ENCODE data around the gene TRIP6. TPM values are rescaled to one million over a fixed set of nuclear protein-coding genes. Genes with fewer than 3 reads are reported as not detected.

TRIP6 gene
- total and polyA plus RNA-seq, 2 donors (not counting 3 experiments of a cell fraction or from before 2014, with no cell fraction given) = 90.3 TPM

DNA sequence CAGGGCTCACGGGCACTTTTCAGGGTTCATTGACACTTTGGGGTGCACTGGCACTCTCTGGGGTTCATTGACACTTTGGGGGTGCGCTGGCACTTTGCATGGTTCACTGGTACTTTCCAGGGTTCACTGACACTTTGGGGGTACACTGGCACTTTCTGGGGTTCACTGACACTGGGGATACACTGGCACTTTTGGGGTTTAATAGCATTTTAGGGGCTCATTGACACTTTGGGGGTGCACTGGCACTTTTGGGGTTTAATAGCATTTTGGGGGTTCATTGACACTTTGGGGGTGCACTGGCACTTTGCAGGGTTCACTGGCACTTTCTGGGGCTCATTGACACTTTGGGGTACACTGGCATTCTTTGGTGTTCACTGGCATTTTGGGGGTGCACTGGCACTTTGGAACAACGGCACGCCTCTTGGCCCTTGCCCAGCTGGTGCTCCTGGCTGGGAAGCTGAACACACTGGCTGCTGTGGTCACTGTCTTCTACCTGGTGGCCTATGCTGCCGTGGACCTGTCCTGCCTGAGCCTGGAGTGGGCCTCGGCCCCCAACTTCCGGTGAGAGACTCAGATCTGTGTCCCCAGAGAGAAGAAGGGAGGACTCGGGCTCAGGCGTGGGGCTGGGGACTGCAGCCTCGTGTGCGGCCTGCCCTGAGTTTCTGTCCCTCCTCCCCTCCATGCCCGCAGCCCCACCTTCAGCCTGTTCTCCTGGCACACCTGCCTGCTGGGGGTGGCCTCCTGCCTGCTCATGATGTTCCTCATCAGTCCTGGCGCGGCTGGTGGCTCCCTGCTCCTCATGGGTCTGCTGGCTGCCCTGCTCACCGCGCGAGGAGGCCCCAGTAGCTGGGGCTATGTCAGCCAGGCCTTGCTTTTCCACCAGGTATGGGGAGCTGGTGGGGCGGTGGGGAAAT lies 6.2 kb upstream of the TRIP6 start:
- H3K4me1 ChIP-seq (ENCODE audit: control insufficient read depth, extremely low read depth, insufficient read depth, low read length) = peaks cover 18% of the 10 kb centered on the region
- no peak overlapping the region for H3K4me3 ChIP-seq (replicated peaks in 1 of 3; ENCODE audit: insufficient read depth in 1 of 3, low read depth in 1 of 3, low read length in 3 of 3)
- H2AFZ ChIP-seq (ENCODE audit: low read depth, low read length) = no peak overlapping the region
- H3K9me1 ChIP-seq (replicated peaks; ENCODE audit: control insufficient read depth, extremely low read depth, insufficient read depth, low read length) = no peaks in the 10 kb centered on the region
- H4K20me1 ChIP-seq (replicated peaks; ENCODE audit: control insufficient read depth, extremely low read depth, insufficient read depth, low read length) = no peaks in the 10 kb centered on the region
- H3K79me2 ChIP-seq (ENCODE audit: control insufficient read depth, insufficient read depth, low read length) = no peaks in the 10 kb centered on the region
- H3K27ac ChIP-seq (ENCODE audit: insufficient read depth, low read depth, low read length) = no peak overlapping the region
- ChIA-PET CTCF (interaction anchor here (1.1 kb wide), 1 partner anchor 9 kb away, joined by 6 read pairs; the partner anchor contains the start of gene SLC12A9), POLR2A (interaction anchor here (0.7 kb wide), 1 partner anchor 14 kb away, joined by 3 read pairs; the partner anchor contains the start of gene SRRT)
- TF ChIP-seq EZH2 (IDR thresholded peaks at IDR 0.05; ENCODE audit: borderline replicate concordance, low read depth, low read length, severe bottlenecking) (no peak), POLR2A (IDR thresholded peaks at IDR 0.05; ENCODE audit: low read depth, low read length) (no peak), MYC (IDR thresholded peaks at IDR 0.05; ENCODE audit: low read depth, low read length) (no peak), JUN (IDR thresholded peaks at IDR 0.05; ENCODE audit: borderline replicate concordance, insufficient read depth, insufficient read length, low read depth) (no peak), POLR2AphosphoS5 (IDR thresholded peaks at IDR 0.05; ENCODE audit: insufficient read depth, low read depth, low read length) (no peak), FOS (IDR thresholded peaks at IDR 0.05; ENCODE audit: borderline replicate concordance, insufficient read depth, low read length) (no peak), GATA2 (IDR thresholded peaks at IDR 0.05; ENCODE audit: insufficient read depth, insufficient read length, low read depth, low read length) (no peak)
- TF ChIP-seq, protein P1, sequence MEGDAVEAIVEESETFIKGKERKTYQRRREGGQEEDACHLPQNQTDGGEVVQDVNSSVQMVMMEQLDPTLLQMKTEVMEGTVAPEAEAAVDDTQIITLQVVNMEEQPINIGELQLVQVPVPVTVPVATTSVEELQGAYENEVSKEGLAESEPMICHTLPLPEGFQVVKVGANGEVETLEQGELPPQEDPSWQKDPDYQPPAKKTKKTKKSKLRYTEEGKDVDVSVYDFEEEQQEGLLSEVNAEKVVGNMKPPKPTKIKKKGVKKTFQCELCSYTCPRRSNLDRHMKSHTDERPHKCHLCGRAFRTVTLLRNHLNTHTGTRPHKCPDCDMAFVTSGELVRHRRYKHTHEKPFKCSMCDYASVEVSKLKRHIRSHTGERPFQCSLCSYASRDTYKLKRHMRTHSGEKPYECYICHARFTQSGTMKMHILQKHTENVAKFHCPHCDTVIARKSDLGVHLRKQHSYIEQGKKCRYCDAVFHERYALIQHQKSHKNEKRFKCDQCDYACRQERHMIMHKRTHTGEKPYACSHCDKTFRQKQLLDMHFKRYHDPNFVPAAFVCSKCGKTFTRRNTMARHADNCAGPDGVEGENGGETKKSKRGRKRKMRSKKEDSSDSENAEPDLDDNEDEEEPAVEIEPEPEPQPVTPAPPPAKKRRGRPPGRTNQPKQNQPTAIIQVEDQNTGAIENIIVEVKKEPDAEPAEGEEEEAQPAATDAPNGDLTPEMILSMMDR (IDR thresholded peaks at IDR 0.05; ENCODE audit: extremely low read depth in 1 of 2, insufficient read depth in 1 of 2, low read depth in 1 of 2, low read length in 2 of 2) = no peak
- TF ChIP-seq, protein P2, sequence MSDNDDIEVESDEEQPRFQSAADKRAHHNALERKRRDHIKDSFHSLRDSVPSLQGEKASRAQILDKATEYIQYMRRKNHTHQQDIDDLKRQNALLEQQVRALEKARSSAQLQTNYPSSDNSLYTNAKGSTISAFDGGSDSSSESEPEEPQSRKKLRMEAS (IDR thresholded peaks at IDR 0.05; ENCODE audit: insufficient read depth, insufficient read length) = no peak
- H3K27me3 ChIP-seq (ENCODE audit: control insufficient read depth in 2 of 2, insufficient read depth in 2 of 2, low read length in 2 of 2) = no peaks in the 10 kb centered on the region
- intact Hi-C loops (cut with micrococcal nuclease) (loop anchor here (10.0 kb wide), 1 partner anchor 276 kb away; the partner anchor contains the start of genes FBXO24 and LRCH4), dilution Hi-C loops (cut with MboI; ENCODE audit: extremely low pct_ligation_motif_present, low sequenced_read_pairs) (no loop called here)
- DNase-seq (ENCODE audit: low read depth, low spot score) (no peak), FAIRE-seq (no peak)
- H3K9ac ChIP-seq (replicated peaks; ENCODE audit: extremely low read depth, insufficient read depth, low read length) = no peak overlapping the region
- no peaks in the 10 kb centered on the region for H3K9me3 ChIP-seq (replicated peaks; ENCODE audit: control insufficient read depth, insufficient read depth, low read length)
- H3K36me3 ChIP-seq (ENCODE audit: control insufficient read depth in 2 of 2, extremely low read depth in 1 of 2, insufficient read depth in 2 of 2, low read length in 2 of 2) = peaks cover 5 to 7% of the 10 kb centered on the region in 2 experiments
- no TSS peak for BruUV-seq (replicated peaks)
- no peak overlapping the region for H3K4me2 ChIP-seq (ENCODE audit: insufficient read depth, low read length)
